HepG2 (cell line): ENCODE measurements around the gene U2AF1L4. TPM values are rescaled to one million over a fixed set of nuclear protein-coding genes. Genes with fewer than 3 reads are reported as not detected.

Experiments
- ATF2 ChIP-seq: sonication (generic); formaldehyde crosslinking; IDR thresholded peaks from 2 replicates; pipeline ENCODE4 v1.4.0; 2020; ENCODE audit warnings: missing genetic modification reagents
- CHD4 ChIP-seq: fragments of 200-600 bp; sonication (generic); IDR thresholded peaks from 2 replicates; pipeline ENCODE4 v1.7.0; 2017; ENCODE audit warnings: mild to moderate bottlenecking, low read length, borderline replicate concordance
- FOXC1 ChIP-seq: sonication (generic); formaldehyde crosslinking; IDR thresholded peaks from 2 replicates; pipeline ENCODE4 v1.8.0; 2022; ENCODE audit warnings: mild to moderate bottlenecking, missing genetic modification reagents, borderline replicate concordance
- HDAC6 ChIP-seq: fragments of 200-600 bp; sonication (generic); IDR thresholded peaks from 2 replicates; pipeline ENCODE4 v1.7.0; 2017; ENCODE audit warnings: mild to moderate bottlenecking, antibody characterized with exemption, low read length, low read depth
- HIVEP1 ChIP-seq: sonication (generic); formaldehyde crosslinking; IDR thresholded peaks from 2 replicates; pipeline ENCODE4 v1.4.0; 2020; ENCODE audit warnings: mild to moderate bottlenecking, missing genetic modification reagents
- MTF1 ChIP-seq: sonication (generic); formaldehyde crosslinking; IDR thresholded peaks from 2 replicates; pipeline ENCODE4 v1.5.0; 2020; ENCODE audit warnings: missing genetic modification reagents
- NFYC ChIP-seq: IDR thresholded peaks from 2 replicates; pipeline ENCODE4 v1.6.1; 2016; ENCODE audit warnings: missing genetic modification reagents, missing compliant biosample characterization
- NRL ChIP-seq: sonication (generic); formaldehyde crosslinking; IDR thresholded peaks from 2 replicates; pipeline ENCODE4 v1.5.0; 2020; ENCODE audit warnings: missing genetic modification reagents, mild to moderate bottlenecking, moderate library complexity, borderline replicate concordance
- PRDM10 ChIP-seq: sonication (generic); formaldehyde crosslinking; IDR thresholded peaks from 2 replicates; pipeline ENCODE4 v1.4.0; 2020; ENCODE audit warnings: low read depth, missing genetic modification reagents
- TEAD3 ChIP-seq: optimal IDR thresholded peaks from 2 replicates; pipeline ENCODE3; 2016; ENCODE audit warnings: borderline replicate concordance
- ZFP36 ChIP-seq: fragments of 150-350 bp; IDR thresholded peaks from 2 replicates; pipeline ENCODE4 v1.6.1; 2018; ENCODE audit warnings: borderline replicate concordance, low read length, low read depth; ENCODE audit not compliant: partially characterized antibody
- ZFX ChIP-seq: sonication (generic); formaldehyde crosslinking; IDR thresholded peaks from 2 replicates; pipeline ENCODE4 v1.4.0; 2020; ENCODE audit warnings: mild to moderate bottlenecking, low read depth, missing genetic modification reagents, moderate library complexity
- ZMYM2 ChIP-seq: sonication (generic); formaldehyde crosslinking; IDR thresholded peaks from 2 replicates; pipeline ENCODE4 v1.8.0; 2022; ENCODE audit warnings: mild to moderate bottlenecking, missing genetic modification reagents
- ZNF280B ChIP-seq: sonication (generic); formaldehyde crosslinking; IDR thresholded peaks from 2 replicates; pipeline ENCODE4 v1.5.0; 2020; ENCODE audit warnings: missing genetic modification reagents, mild to moderate bottlenecking, borderline replicate concordance
- ZNF337 ChIP-seq: sonication (generic); formaldehyde crosslinking; IDR thresholded peaks from 2 replicates; pipeline ENCODE4 v1.5.1; 2020; ENCODE audit warnings: missing genetic modification reagents, low read depth, mild to moderate bottlenecking, borderline replicate concordance
- ZNF552 ChIP-seq: sonication (generic); formaldehyde crosslinking; IDR thresholded peaks from 2 replicates; pipeline ENCODE4 v1.9.0; 2022; ENCODE audit warnings: missing genetic modification reagents, mild to moderate bottlenecking, borderline replicate concordance
- ZNF800 ChIP-seq: sonication (generic); formaldehyde crosslinking; IDR thresholded peaks from 2 replicates; pipeline ENCODE4 v1.4.0; 2020; ENCODE audit warnings: missing genetic modification reagents
- ZNF850 ChIP-seq: sonication (generic); formaldehyde crosslinking; conservative IDR thresholded peaks from 2 replicates; pipeline ENCODE4 v1.9.0; 2021; ENCODE audit warnings: mild to moderate bottlenecking, missing genetic modification reagents
- ZZZ3 ChIP-seq: sonication (generic); formaldehyde crosslinking; IDR thresholded peaks from 2 replicates; pipeline ENCODE4 v1.4.0; 2020; ENCODE audit warnings: missing genetic modification reagents, mild to moderate bottlenecking, borderline replicate concordance
- polyA plus RNA-seq, 8 experiments: library from polyadenylated mRNA; depleted of rRNA in 3 of 8; stranded (reverse) in 7 of 8; unstranded in 1 of 8; fragments of >200 nt; fragmentation: Illumina TruSeq in 4 of 8; extraction: Trizol in 4 of 8; gene quantifications; 2 replicates each; pipeline versions ENCODE4 v1.2.1 to v1.2.3, GENCODE V29; 2011 to 2016; ENCODE audit warnings: low read depth in 4 of 8, missing spikeins in 1 of 8, mixed read lengths in 1 of 8; ENCODE audit not compliant: insufficient read depth in 1 of 8
- total RNA-seq, 5 experiments: library from RNA; depleted of rRNA; stranded (reverse); fragments of >200 nt; fragmentation: Illumina TruSeq; extraction: Trizol; gene quantifications; 2 replicates each; pipeline ENCODE4 v1.2.3, GENCODE V29; 2016; ENCODE audit warnings: low read depth in 1 of 5

U2AF1L4 gene
- total and polyA plus RNA-seq, 2 of the 13 experiments (the other 11 are each of a cell fraction or from before 2014, with no cell fraction given), result 7.9 to 15.4 TPM

- TF ChIP-seq TEAD3 (CRISPR knock-in tag), result peak; percentile 10
- no peak; the same call in 1 of the 2 replicates for TF ChIP-seq FOXC1 (CRISPR knock-in tag)
- no peak for TF ChIP-seq HDAC6
- no peak; the same call in 1 of the 2 replicates for TF ChIP-seq ZNF800 (CRISPR knock-in tag)
- TF ChIP-seq ZFX (CRISPR knock-in tag), result peak; percentile 15; the same call in 1 of the 2 replicates
- peak; percentile 73; the same call in 1 of the 2 replicates for TF ChIP-seq NRL
- no peak for TF ChIP-seq ZZZ3 (CRISPR knock-in tag)
- no peak for TF ChIP-seq ZFP36
- no peak for TF ChIP-seq CHD4
- TF ChIP-seq ZNF280B (CRISPR knock-in tag), result no peak
- no peak for TF ChIP-seq ATF2 (CRISPR knock-in tag)
- peak; percentile 75 for TF ChIP-seq ZMYM2 (CRISPR knock-in tag)
- no peak for TF ChIP-seq MTF1 (CRISPR knock-in tag)
- TF ChIP-seq ZNF552 (CRISPR knock-in tag), result peak; percentile 23; the same call in 1 of the 2 replicates
- TF ChIP-seq HIVEP1 (CRISPR knock-in tag), result 0 out of 2 replicates have a peak, but pooled peaks have one; percentile 28
- no peak for TF ChIP-seq ZNF850 (CRISPR knock-in tag)
- TF ChIP-seq ZNF337, result no peak
- TF ChIP-seq PRDM10 (CRISPR knock-in tag), result no peak
- peak; percentile 99 for TF ChIP-seq NFYC (CRISPR knock-in tag)
Measured at GRCh38 chr19:35702223-35703012, 42.8 kb downstream of the U2AF1L4 start (continued).
